Thyroid gland (tissue), 4 donors: ENCODE measurements around the gene ZNF860.

Source experiments
- CTCF ChIP-seq, 6 experiments: fragments of 200-600 bp in 3 of 6; fragments of 450-650 bp in 3 of 6; sonication (generic) in 3 of 6; IDR thresholded peaks; one replicate each; pipeline ENCODE4 v1.5.1; 2016 to 2019; ENCODE audit warnings: antibody characterized with exemption in 6 of 6, mild to moderate bottlenecking in 2 of 6, inconsistent platforms in 1 of 6, moderate library complexity in 1 of 6
- POLR2A ChIP-seq, 2 donors: fragments of 450-650 bp; IDR thresholded peaks; one replicate each; pipeline ENCODE4 v1.6.1; 2017; ENCODE audit warnings: antibody characterized with exemption in 2 of 2, mild to moderate bottlenecking in 2 of 2, moderate library complexity in 1 of 2

- TF ChIP-seq POLR2A (IDR thresholded peaks at IDR 0.05) = no peak
- TF ChIP-seq CTCF (IDR thresholded peaks at IDR 0.05) = no peak
Measured at GRCh38 chr3:31973837-31974236, 7.7 kb upstream of the ZNF860 start.
